WTC11 (cell line): ENCODE data around the gene CNTN5. TPM values are rescaled to one million over a fixed set of nuclear protein-coding genes. Genes with fewer than 3 reads are reported as not detected.

ENCODE experiments used
- ATAC-seq: fragments of 200-7000 bp; cut with Tn5 transposase; 2 replicates; pipeline ENCODE4 v1.10.0; 2021; ENCODE audit warnings: mild to moderate bottlenecking, moderate library complexity
- CTCF ChIA-PET: fragments of 300-600 bp; sonication (Branson Sonifier 250); formaldehyde crosslinking; loops from one replicate; lab custom pipeline; 2021; ENCODE audit warnings: antibody characterized with exemption; lab: Charles Lee
- POLR2A ChIA-PET: fragments of 350-600 bp; sonication (Branson Sonifier 250); formaldehyde crosslinking; loops from one replicate; lab custom pipeline; 2021; ENCODE audit warnings: antibody characterized with exemption; lab: Charles Lee
- DNase-seq: peaks from one replicate; pipeline ENCODE4 v3.0.0; 2021; ENCODE audit warnings: low spot score
- H3K27ac Mint-ChIP-seq: 2 replicates; pipeline ENCODE4 v1.8.0; 2021; ENCODE audit warnings: mixed read lengths
- H3K27me3 Mint-ChIP-seq: 2 replicates; pipeline ENCODE4 v1.8.0; 2021; ENCODE audit warnings: low read depth, mild to moderate bottlenecking, moderate library complexity, mixed read lengths
- H3K36me3 Mint-ChIP-seq: 2 replicates; pipeline ENCODE4 v1.8.0; 2021; ENCODE audit warnings: mixed read lengths
- H3K4me1 Mint-ChIP-seq: 2 replicates; pipeline ENCODE4 v1.8.0; 2022; ENCODE audit warnings: mixed read lengths
- H3K4me3 Mint-ChIP-seq: 2 replicates; pipeline ENCODE4 v1.8.0; 2021; ENCODE audit warnings: mild to moderate bottlenecking, moderate library complexity, mixed read lengths
- H3K9me3 Mint-ChIP-seq: 2 replicates; pipeline ENCODE4 v1.8.0; 2021; ENCODE audit warnings: mixed read lengths
- E2F1 ChIP-seq: sonication (generic); formaldehyde crosslinking; IDR thresholded peaks from 2 replicates; pipeline ENCODE4 v1.8.0; 2022; ENCODE audit warnings: mild to moderate bottlenecking, missing genetic modification reagents
- EMX1 ChIP-seq: fragments of 250-450 bp; sonication (Bioruptor Pico); IDR thresholded peaks from 2 replicates; pipeline ENCODE4 v1.8.0; 2021; ENCODE audit warnings: mild to moderate bottlenecking
- FOXP1 ChIP-seq: sonication (generic); formaldehyde crosslinking; IDR thresholded peaks from 2 replicates; pipeline ENCODE4 v1.8.0; 2022; ENCODE audit warnings: missing genetic modification reagents, mild to moderate bottlenecking, moderate library complexity, borderline replicate concordance
- GRHL2 ChIP-seq: fragments of 250-450 bp; sonication (Bioruptor Pico); IDR thresholded peaks from 2 replicates; pipeline ENCODE4 v1.8.0; 2022; ENCODE audit warnings: mild to moderate bottlenecking, moderate library complexity; ENCODE audit not compliant: insufficient replicate concordance, severe bottlenecking
- HMGA2 ChIP-seq: fragments of 250-450 bp; sonication (Bioruptor Pico); IDR thresholded peaks from 2 replicates; pipeline ENCODE4 v1.4.0; 2021; ENCODE audit warnings: mild to moderate bottlenecking, moderate library complexity
- MXD4 ChIP-seq: fragments of 250-450 bp; sonication (Bioruptor Pico); IDR thresholded peaks from 2 replicates; pipeline ENCODE4 v1.8.0; 2021; ENCODE audit warnings: mild to moderate bottlenecking, moderate library complexity, borderline replicate concordance
- MYBL2 ChIP-seq: sonication (generic); formaldehyde crosslinking; IDR thresholded peaks from 2 replicates; pipeline ENCODE4 v1.8.1; 2023; ENCODE audit warnings: mild to moderate bottlenecking, moderate library complexity, missing genetic modification reagents
- PRDM15 ChIP-seq: sonication (generic); formaldehyde crosslinking; IDR thresholded peaks from 2 replicates; pipeline ENCODE4 v1.8.0; 2022; ENCODE audit warnings: missing genetic modification reagents
- RELA ChIP-seq: sonication (generic); formaldehyde crosslinking; IDR thresholded peaks from 2 replicates; pipeline ENCODE4 v1.8.1; 2022; ENCODE audit warnings: missing genetic modification reagents, mild to moderate bottlenecking, borderline replicate concordance
- SOX15 ChIP-seq: fragments of 250-450 bp; sonication (Bioruptor Pico); IDR thresholded peaks from 2 replicates; pipeline ENCODE4 v1.9.0; 2021; ENCODE audit warnings: mild to moderate bottlenecking
- ZMAT4 ChIP-seq: fragments of 250-450 bp; sonication (Bioruptor Pico); IDR thresholded peaks from 2 replicates; pipeline ENCODE4 v1.9.0; 2021; ENCODE audit warnings: mild to moderate bottlenecking
- ZNF281 ChIP-seq: sonication (generic); formaldehyde crosslinking; IDR thresholded peaks from 2 replicates; pipeline ENCODE4 v1.8.0; 2023; ENCODE audit warnings: mild to moderate bottlenecking, missing genetic modification reagents
- ZNF423 ChIP-seq: fragments of 250-450 bp; sonication (Bioruptor Pico); IDR thresholded peaks from 2 replicates; pipeline ENCODE4 v2.1.2; 2022; ENCODE audit warnings: mild to moderate bottlenecking, moderate library complexity
- ZNF512 ChIP-seq: sonication (generic); formaldehyde crosslinking; IDR thresholded peaks from 2 replicates; pipeline ENCODE4 v1.8.1; 2022; ENCODE audit warnings: missing genetic modification reagents, borderline replicate concordance
- total RNA-seq: library from RNA; stranded (reverse); gene quantifications from 3 replicates; pipeline ENCODE4 v1.2.3, GENCODE V29; 2021
- TF ChIP-seq, protein P1 (sequence below): sonication (generic); formaldehyde crosslinking; IDR thresholded peaks from 2 replicates; pipeline ENCODE4 v1.8.1; 2023; ENCODE audit warnings: mild to moderate bottlenecking, missing genetic modification reagents
- TF ChIP-seq, protein P2 (sequence below): fragments of 250-450 bp; sonication (Bioruptor Pico); IDR thresholded peaks from 2 replicates; pipeline ENCODE4 v2.1.2; 2022; ENCODE audit warnings: mild to moderate bottlenecking, moderate library complexity
- TF ChIP-seq, protein P3 (sequence below): sonication (generic); formaldehyde crosslinking; IDR thresholded peaks from 2 replicates; pipeline ENCODE4 v1.8.0; 2022; ENCODE audit warnings: mild to moderate bottlenecking, missing genetic modification reagents

CNTN5 gene
- total RNA-seq, 1 experiment from 2014 or later, result 0.07 TPM

- TF ChIP-seq, protein P1, sequence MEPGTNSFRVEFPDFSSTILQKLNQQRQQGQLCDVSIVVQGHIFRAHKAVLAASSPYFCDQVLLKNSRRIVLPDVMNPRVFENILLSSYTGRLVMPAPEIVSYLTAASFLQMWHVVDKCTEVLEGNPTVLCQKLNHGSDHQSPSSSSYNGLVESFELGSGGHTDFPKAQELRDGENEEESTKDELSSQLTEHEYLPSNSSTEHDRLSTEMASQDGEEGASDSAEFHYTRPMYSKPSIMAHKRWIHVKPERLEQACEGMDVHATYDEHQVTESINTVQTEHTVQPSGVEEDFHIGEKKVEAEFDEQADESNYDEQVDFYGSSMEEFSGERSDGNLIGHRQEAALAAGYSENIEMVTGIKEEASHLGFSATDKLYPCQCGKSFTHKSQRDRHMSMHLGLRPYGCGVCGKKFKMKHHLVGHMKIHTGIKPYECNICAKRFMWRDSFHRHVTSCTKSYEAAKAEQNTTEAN (CRISPR knock-in tag), result no peak
- TF ChIP-seq SOX15 (CRISPR knock-in tag), result no peak
- no peak for TF ChIP-seq MXD4
Measured at GRCh38 chr11:99148352-99148751, 127.6 kb downstream of the CNTN5 start (continued).

GRCh38 chr11:99154277-99154676 is 133.5 kb downstream of the CNTN5 start:
- Mint-ChIP-seq H3K4me3 (no peak overlapping the region), H3K9me3 (peaks cover 21% of the 10 kb centered on the region)
- POLR2A ChIA-PET, result no interaction called here
- TF ChIP-seq FOXP1 (CRISPR knock-in tag) (0 out of 2 replicates have a peak, but pooled peaks have one; percentile 18), RELA (no peak)
- TF ChIP-seq, all 79 proteins: peak for 1
- CTCF ChIA-PET, result interaction anchor here (0.6 kb wide), 1 partner anchor 698 kb away, joined by 4 read pairs; no protein-coding TSS in a partner anchor
- Mint-ChIP-seq H3K27ac (no peak overlapping the region), H3K36me3 (peaks cover 2% of the 10 kb centered on the region), H3K4me1 (no peaks in the 10 kb centered on the region), H3K27me3 (no peaks in the 10 kb centered on the region)
- DNase-seq (no peak), ATAC-seq (no peak)

GRCh38 chr11:99160447-99160846 is 139.7 kb downstream of the CNTN5 start:
- peaks cover 6% of the 10 kb centered on the region for H3K4me1 Mint-ChIP-seq
- H3K27ac Mint-ChIP-seq, result no peak overlapping the region
- no peaks in the 10 kb centered on the region for H3K36me3 Mint-ChIP-seq
- H3K4me3 Mint-ChIP-seq, result no peak overlapping the region
- no peaks in the 10 kb centered on the region for H3K9me3 Mint-ChIP-seq
- ChIA-PET CTCF (no interaction called here), POLR2A (no interaction called here)
- no peaks in the 10 kb centered on the region for H3K27me3 Mint-ChIP-seq
- ATAC-seq, result no peak
- no peak for DNase-seq
- TF ChIP-seq PRDM15 (CRISPR knock-in tag) (no peak), ZNF512 (CRISPR knock-in tag) (no peak), EMX1 (CRISPR knock-in tag) (no peak), MYBL2 (CRISPR knock-in tag) (no peak), ZNF423 (no peak), E2F1 (CRISPR knock-in tag) (no peak), ZNF281 (CRISPR knock-in tag) (no peak), GRHL2 (CRISPR knock-in tag) (no peak), HMGA2 (CRISPR knock-in tag) (no peak), ZMAT4 (CRISPR knock-in tag) (no peak)
- TF ChIP-seq, protein P2, sequence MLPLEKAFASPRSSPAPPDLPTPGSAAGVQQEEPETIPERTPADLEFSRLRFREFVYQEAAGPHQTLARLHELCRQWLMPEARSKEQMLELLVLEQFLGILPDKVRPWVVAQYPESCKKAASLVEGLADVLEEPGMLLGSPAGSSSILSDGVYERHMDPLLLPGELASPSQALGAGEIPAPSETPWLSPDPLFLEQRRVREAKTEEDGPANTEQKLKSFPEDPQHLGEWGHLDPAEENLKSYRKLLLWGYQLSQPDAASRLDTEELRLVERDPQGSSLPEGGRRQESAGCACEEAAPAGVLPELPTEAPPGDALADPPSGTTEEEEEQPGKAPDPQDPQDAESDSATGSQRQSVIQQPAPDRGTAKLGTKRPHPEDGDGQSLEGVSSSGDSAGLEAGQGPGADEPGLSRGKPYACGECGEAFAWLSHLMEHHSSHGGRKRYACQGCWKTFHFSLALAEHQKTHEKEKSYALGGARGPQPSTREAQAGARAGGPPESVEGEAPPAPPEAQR (CRISPR knock-in tag), result no peak
- TF ChIP-seq, protein P3, sequence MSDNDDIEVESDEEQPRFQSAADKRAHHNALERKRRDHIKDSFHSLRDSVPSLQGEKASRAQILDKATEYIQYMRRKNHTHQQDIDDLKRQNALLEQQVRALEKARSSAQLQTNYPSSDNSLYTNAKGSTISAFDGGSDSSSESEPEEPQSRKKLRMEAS (CRISPR knock-in tag), result no peak
